Measurements from ENCODE around the gene NMRK1.

GRCh38 chr9:75101004-75101588 lies 13.1 kb upstream of the NMRK1 start:
- TF ChIP-seq POLR2A (IDR thresholded peaks at IDR 0.05), result no peak
- TF ChIP-seq, protein P1, sequence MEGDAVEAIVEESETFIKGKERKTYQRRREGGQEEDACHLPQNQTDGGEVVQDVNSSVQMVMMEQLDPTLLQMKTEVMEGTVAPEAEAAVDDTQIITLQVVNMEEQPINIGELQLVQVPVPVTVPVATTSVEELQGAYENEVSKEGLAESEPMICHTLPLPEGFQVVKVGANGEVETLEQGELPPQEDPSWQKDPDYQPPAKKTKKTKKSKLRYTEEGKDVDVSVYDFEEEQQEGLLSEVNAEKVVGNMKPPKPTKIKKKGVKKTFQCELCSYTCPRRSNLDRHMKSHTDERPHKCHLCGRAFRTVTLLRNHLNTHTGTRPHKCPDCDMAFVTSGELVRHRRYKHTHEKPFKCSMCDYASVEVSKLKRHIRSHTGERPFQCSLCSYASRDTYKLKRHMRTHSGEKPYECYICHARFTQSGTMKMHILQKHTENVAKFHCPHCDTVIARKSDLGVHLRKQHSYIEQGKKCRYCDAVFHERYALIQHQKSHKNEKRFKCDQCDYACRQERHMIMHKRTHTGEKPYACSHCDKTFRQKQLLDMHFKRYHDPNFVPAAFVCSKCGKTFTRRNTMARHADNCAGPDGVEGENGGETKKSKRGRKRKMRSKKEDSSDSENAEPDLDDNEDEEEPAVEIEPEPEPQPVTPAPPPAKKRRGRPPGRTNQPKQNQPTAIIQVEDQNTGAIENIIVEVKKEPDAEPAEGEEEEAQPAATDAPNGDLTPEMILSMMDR (IDR thresholded peaks at IDR 0.05), result no peak

Data from upper lobe of left lung (tissue), 4 donors.